ENCODE data around the gene LRFN2.

Gene LRFN2

GRCh38 chr6:40399888-40400457 lies 187.2 kb downstream of the LRFN2 start:
- DNase-seq (ENCODE audit: low read depth), result no peak
- no peak overlapping the region for H3K4me3 ChIP-seq (ENCODE audit: low read length)
- no peak for TF ChIP-seq CTCF (conservative IDR thresholded peaks at IDR 0.05; ENCODE audit: low read length)

GRCh38 chr6:40398810-40399477 lies 188.2 kb downstream of the LRFN2 start:
- no peak for TF ChIP-seq CTCF (conservative IDR thresholded peaks at IDR 0.05; ENCODE audit: low read length)
- no peak overlapping the region for H3K4me3 ChIP-seq (ENCODE audit: low read length)
- DNase-seq (ENCODE audit: low read depth), result no peak

- no peak overlapping the region for H3K4me3 ChIP-seq (ENCODE audit: low read length)
- TF ChIP-seq CTCF (conservative IDR thresholded peaks at IDR 0.05; ENCODE audit: low read length), result no peak; the same call in 1 of the 2 replicates
- DNase-seq (ENCODE audit: low read depth), result no peak
Measured at GRCh38 chr6:40398034-40398691, 189.0 kb downstream of the LRFN2 start.

GRCh38 chr6:40397287-40398033 lies 189.7 kb downstream of the LRFN2 start:
- DNase-seq (ENCODE audit: low read depth), result no peak
- no peak for TF ChIP-seq CTCF (conservative IDR thresholded peaks at IDR 0.05; ENCODE audit: low read length)
- H3K4me3 ChIP-seq (ENCODE audit: low read length), result no peak overlapping the region

- no peak for DNase-seq (ENCODE audit: low read depth)
- no peak for TF ChIP-seq CTCF (conservative IDR thresholded peaks at IDR 0.05; ENCODE audit: low read length)
- no peak overlapping the region for H3K4me3 ChIP-seq (ENCODE audit: low read length)
Measured at GRCh38 chr6:40395698-40396076, 191.5 kb downstream of the LRFN2 start.

GRCh38 chr6:40395066-40395697 lies 192.0 kb downstream of the LRFN2 start:
- H3K4me3 ChIP-seq (ENCODE audit: low read length), result no peak overlapping the region
- no peak for TF ChIP-seq CTCF (conservative IDR thresholded peaks at IDR 0.05; ENCODE audit: low read length)
- DNase-seq (ENCODE audit: low read depth), result peak; percentile 13

All from AG10803 (cell line).